GM18519 (cell line): ENCODE data around the gene ADGRD2.

ENCODE experiments used
- ATAC-seq: cut with Tn5 transposase; IDR thresholded peaks from one replicate; pipeline ENCODE4 v1.9.1; 2021; ENCODE audit warnings: mild to moderate bottlenecking, moderate library complexity; ENCODE audit not compliant: unreplicated experiment, low FRiP score

The ADGRD2 gene

DNA sequence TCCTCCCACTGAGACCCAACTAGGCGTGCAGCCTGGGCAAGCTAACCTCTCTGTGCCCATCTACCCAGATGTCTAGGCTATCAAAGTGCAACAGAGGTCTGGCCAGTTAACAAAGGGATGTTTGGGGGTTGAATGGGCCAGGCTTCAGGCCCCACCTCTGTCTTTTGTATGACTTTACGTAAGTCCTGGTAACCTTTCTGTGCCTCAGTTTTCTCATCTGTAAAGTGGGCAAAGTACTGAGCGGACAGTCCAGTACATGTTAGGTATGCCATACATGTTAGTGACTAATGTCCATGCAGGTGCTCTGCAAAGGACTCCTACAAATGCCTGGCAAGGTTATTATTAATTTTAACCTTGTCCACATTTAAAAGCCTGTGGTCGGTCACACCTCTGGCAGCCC is 43.0 kb downstream of the ADGRD2 start:
- ATAC-seq, result no peak

DNA sequence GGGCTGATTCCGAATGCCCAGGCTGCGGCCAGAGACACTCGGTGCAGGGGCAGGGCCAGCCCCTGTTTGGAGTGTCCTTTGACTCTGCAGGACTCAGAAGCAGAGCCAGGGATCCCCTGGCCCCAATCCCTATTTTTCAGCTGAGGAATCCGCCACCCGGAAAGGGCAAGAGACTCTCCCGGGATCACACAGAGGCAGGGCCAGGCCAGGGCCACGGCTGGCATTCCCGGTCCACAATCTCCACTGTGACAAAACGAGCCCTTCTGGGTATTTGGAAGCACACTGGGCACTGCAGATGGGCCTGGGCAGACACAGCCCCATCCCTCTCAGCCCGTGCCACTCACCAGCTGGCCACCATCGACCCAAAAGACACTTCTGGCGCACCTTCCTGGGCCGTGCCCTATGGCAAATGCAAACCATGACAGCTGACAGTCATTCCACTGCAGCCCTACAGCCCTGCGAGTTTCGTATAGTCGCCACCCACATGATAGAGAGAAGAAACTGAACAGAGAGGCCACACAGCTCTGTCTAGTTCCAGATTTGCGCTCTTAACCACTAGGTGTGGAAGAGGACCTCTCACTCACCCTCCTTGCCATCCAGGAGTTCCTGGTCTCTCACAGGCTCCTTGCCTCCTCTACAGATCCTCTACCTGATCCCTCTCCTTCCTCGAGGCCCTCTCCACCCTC is 43.7 kb downstream of the ADGRD2 start:
- no peak for ATAC-seq

DNA sequence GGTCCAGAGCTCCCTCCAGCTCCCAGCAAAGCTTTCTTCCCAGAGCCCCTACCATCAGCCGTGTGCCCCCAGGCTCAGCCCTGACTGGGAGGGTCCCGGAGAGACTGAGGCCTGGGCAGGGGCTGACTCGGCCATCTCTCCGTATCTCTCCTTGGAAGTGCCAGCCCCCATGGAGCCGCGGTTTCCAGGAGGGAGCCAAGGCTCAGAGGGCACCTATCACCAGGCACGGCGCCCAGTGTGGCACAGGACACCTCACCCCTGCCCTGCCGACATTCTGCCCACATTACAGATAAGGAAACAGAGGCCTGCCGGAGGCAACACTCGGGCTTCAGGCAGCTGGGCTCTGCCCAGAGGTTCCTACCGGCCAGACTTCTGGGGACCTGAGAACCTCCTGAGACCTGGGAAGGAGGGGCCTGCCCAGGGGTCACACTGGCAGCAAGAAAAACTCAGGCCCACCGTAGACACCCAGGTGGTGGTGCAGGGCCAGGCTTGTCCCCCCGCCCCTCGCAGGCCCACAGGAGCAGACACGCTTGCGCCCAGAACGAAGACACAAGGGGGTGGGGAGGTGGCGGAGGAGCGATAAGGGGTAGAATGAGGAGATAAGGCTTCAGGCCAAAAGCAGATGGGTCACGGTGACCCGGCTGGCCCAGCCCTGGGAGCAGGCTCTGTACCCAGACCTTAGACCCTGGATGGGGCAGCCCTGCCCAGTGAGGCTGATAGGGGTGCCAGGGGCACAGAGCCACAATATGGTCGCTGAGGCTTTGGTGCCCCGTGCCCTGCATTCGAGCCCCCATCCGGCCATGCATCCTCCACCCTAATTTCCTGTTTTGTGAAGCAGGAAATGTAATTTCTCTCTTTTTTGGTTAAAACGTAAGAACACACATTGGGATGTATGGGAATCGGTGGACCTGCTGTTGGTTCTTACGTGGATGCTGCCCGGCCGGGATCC is 45.1 kb downstream of the ADGRD2 start:
- no peak for ATAC-seq

DNA sequence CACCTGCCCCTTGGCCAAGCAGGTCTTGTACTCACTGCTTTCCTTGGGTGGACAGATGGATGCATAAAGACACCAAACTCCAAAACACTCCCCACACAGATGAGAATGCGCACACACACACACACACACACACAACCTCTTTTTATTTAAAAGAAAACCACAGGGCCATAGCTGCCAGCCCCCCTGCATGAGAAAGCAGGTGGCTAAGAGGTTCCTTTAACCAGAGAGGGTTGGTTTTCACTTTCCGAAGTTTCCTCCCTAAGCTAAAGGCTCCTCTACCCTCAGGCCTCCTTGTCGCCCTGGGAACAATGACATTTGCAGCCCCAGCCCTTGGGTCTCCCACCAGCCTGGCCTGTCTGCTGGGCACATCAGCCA is 45.8 kb downstream of the ADGRD2 start:
- ATAC-seq, result no peak

DNA sequence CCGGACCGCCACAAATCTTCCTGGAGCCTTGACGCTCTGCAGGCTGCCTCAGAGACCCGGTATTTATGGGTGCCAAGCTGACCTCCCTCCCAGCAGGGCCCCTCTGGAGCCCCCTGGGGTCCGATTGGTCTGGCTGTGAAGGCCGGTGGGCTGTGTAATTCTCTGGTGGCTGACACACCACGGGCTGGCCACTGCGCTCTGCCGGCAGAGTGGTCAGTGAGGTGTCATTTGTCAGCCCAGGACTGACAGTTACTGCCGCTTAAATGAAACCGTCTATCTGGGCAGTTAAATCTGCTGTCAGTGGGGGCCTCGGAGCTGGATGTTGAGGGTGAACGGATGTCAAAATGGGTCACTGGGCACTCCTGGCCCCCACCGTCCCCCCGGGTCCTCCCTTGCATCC is 46.2 kb downstream of the ADGRD2 start:
- ATAC-seq, result no peak

DNA sequence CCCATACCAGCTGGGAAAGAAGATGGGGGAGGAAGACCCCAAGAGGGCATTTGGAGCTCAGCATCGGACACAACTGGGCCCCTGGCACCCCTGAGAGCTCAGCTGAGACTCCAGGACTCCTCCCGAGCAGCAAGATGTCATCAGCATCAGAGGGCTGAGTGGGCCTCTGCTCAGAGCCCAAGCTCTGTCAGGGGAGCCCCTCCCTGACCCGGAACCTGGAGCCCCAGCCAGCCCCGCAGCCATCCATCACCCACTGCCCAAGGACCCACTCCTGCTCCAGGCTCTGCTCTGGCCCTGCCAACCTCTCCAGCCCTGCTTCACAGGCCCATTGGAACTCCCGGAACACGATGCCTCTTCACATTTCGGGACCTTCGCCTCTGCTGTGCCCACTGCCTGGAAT is 47.2 kb downstream of the ADGRD2 start:
- no peak for ATAC-seq

DNA sequence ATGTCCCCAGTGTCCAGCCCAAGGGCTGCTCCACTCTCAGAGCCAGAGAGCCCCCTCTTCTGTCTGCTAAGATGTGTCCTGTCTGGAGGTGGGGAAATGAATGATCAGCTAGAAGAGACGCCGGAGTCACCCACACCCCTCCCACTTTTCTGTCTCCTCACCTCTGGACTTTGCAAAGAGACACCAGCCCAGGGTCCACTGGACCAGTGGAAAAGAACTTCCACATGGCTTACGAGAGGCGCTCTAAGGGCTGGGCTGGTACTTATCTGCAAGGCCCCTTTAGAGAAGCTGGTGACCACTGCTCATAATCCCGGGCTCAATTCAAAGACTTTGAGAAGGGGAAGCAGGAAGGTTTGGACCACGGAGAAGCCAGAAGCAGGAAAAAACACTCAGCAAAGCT is 47.8 kb downstream of the ADGRD2 start:
- no peak for ATAC-seq

DNA sequence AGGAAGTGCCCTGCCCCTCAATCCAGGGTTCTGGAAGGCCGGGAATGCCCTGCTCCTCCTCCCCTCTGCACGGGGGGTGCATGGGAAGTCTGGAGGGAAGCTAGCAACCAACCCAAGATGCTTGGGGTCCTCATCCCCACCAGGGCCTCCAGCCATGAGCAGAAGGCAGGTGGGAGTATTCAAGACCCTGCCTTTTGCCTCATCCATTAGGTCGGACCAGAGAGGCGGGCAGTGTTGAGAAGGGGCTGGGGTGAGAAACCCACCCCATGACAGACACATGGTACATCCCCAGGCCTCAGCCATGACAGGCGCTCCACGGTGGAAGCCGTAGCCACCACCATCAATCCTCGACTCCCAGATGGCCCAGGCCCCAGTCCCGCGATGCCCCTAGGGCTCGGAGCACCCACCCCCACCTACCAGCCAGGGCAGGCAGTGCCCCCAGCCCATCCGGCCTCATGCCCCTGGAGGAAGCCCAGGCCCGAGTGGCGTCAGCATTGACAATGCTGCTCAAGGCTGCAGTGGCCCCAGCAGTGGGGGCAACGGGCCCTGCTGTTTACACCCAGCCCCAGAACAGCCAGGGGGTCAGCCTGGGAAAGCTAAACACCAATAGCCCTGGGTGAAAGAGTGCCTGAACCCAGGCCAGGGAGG is 48.4 kb downstream of the ADGRD2 start:
- ATAC-seq, result no peak

DNA sequence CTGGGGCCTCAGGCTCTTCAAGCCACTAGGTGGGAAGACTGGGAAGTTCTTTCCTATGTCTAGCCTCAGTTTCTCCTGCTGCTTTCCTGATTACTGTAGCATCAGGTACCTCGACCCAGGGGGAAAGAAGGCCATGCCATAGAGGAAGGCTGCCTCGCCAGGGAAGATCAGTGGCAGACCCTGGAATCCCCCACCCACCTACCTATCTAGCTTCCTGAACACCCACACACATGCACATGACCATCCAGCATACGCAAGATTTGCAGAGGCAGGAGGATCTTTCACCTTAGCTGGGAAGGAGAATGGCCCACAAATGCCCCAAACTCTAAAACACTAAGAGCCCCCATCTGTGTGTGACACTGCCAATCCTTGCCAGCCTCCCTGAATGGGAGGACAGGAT is 49.0 kb downstream of the ADGRD2 start:
- ATAC-seq, result no peak

DNA sequence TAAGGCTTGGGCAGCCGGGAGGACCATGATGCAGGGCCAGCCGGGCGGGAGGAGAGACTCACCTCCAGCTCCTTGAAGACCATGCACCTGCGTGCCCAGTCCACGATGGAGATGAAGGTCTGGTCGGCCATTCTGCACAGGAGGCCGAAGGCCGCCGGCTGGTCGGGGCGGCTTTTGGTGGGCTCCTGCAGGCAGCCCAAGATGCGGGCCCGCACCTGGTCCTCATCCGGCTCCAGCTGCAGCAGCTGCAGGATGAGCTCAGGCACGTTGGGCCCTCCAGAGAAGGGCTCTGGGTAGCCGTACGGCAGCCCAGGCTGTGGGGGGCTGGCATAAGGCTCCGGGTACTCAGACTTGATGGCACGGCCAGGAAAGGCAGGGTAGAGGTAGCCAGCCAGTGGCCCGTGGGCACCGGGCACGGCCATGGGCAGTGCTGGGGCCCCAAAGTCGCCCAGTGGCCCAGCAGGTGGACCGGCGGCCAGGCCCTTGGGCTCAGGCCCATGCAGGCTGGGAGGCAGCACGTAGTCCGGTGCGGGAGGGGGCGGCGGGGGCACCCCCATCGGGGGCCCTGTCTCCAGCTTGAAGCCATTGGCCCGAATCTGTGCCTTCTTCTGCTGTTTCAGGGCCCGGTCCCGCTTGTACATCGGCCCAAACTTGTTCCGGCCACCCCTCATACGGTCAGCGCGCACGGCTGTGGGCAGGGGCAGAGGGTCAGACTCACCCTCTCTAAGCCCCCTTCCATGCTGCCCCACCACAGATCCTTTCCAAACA is 50.0 kb downstream of the ADGRD2 start:
- ATAC-seq, result no peak

DNA sequence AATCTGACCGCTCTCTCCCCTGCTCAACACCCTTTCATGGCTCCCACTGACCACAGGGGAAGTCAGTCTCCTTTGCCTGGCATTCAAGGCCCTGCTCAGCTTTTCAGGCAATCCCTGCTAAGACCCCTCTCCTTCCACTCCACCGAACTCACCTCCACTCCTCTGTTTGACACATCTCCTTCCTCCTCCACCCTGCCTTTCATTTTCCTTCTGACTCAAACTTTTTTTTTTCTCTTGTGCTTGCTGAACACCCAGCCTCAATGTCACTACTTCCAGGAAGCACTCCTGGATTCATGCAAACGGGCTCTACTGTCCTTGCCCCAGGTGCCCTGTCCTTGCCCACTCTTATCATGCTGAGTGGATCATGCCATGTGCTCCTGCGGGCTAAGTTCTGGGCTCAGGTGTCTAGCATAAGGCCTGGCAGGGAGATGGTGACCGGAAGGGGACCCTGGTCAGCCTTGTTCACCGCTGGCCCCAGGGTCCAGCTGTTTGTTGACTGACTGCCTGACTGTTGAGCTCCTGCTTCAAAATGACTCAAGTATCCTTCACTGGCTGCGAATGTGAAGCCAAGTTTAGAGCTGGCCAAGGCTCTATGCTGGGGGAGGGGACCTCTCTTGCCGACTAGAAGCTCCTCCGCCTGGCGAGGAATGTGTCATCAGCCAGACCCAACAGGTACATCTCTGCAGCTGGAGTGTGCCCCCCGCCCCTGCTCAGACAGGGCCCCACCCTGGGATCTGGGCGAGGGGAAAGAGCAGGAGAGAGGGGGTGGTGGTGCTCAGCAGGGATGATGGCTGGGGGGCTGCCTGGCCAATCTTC is 50.8 kb downstream of the ADGRD2 start:
- ATAC-seq, result no peak

DNA sequence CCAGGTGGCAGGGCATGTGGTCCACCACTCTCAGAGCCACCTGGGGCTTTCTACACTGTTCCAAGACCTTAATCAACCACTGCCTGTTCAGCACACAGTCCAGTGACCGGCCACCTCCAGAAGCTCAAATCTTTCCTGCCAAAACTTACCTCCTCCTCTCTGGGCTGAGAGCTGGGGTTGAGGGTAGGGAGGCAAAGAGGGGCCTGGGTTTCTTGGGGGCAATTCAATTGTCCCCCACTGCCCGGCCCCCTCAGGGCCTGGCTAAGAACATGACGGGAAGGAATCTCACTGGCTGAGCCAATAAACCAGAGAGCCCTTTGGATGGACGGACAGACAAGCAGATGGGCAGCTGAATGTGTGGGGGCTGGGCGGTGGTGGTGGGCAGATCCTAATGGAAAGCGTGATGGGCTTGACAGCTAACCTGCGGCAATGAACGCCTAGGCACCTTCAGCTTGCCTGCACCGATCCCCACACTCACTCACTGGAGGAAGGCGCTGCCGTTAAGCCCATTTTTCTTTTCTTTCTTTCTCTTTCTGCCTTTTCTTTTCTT is 51.6 kb downstream of the ADGRD2 start:
- ATAC-seq, result no peak

DNA sequence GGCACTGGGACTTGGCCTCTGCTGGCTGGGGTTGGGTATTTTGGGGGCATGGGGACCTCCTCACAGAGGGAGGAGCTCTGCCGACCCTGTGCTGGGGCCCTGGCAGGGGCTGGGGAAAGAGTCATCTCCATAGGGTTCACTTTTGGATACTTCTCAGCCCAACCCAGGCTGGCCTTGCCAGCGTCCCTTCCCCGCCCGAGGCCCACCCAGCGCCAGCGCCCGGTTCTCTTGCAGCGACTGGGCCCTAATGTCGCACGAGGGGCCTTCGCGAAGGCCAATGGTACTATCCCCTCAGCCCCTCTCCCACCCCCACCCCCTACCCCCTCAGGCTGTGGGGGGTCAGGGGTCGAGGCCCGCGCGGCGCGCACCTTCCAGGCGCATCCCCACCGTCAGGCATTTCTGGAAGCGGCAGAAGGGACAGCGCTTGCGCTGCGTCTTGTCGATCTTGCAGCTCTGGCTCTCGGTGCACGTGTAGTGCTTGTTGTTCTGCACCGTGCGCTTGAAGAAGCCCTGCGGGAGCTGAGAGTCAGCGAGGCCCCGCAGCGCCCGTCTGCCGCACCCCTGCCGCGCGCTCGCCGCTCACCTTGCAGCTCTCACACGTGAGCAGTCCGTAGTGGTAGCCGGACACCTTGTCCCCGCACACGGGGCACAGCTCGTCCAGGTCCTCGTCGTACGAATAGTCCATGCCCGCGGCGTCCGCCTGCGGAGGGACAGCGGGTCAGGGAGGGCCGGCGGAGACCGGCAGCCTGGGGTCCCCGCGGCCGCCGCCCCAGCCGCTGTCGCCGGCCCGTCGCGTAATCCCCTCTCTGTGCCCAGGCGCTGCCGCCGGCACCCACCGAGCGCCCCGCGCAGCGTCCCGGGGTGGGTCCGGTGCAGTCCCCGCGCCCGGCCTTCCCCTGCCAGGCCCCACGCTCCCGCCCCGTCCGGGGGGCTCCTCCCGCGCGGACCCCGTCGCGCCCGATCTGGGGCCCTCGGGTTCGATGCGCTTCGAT is 52.8 kb downstream of the ADGRD2 start:
- no peak for ATAC-seq

DNA sequence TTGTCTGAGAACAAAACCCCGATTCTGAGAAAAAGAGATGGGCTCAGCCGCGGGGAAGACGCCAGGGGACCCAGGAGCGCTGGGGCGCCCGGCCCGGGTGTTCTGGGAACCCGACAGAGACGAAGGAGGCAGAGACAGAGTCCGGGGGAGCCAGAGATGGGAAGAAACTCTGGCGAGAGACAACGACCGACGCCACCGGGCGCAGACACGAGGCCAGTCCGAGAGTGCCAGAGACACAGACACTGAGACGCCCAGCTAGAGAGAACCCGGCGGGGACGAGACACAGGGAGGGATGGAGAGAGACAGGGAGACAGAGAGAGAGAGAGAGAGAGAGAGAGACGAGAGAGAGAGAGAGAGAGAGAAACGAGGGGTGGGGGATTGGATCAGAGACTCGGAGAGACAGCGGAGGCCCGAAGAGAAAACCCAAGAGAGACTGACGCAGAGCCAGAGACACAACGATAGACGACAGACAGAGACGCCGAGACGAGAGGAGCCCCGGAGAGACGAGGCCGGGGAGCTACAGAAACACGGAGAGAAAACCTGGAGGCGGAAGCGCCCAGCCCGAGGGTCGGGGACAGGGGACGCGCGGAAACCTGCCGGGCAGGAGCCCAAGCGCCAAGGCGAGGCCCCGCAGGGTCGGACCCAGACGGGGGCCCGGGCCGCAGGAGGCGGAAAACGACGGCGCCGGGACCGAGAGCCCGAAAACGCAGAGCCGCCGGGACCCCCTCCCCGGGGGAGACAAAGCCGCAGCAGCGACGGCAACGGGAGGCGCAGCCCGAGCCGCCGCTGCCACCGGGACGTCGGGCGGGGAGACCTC is 53.7 kb downstream of the ADGRD2 start:
- no peak for ATAC-seq

DNA sequence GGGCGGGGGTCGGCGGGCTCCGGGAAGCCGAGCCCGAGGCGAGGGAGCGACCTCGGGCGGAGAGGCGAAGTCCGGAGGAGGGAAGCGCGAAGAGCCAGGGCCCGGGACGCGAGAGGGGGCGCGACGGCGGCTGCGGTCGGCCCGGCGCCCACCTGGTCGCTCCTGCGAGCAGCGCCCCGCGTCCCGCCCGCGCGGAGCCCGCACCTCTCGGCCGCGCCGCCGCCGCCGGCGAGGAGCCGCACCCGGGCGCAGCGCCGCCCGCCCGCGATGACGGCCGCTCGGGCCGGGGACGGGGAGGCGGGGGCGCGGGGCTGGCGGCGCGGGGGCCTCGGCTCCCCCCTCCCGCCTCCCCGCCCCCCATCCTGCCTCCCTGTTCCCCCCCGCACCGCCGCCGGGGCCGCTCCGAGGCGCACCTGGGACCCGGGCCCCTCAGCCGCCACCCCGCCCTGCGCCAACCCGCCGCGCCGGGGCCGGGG is 54.3 kb downstream of the ADGRD2 start:
- ATAC-seq, result no peak

DNA sequence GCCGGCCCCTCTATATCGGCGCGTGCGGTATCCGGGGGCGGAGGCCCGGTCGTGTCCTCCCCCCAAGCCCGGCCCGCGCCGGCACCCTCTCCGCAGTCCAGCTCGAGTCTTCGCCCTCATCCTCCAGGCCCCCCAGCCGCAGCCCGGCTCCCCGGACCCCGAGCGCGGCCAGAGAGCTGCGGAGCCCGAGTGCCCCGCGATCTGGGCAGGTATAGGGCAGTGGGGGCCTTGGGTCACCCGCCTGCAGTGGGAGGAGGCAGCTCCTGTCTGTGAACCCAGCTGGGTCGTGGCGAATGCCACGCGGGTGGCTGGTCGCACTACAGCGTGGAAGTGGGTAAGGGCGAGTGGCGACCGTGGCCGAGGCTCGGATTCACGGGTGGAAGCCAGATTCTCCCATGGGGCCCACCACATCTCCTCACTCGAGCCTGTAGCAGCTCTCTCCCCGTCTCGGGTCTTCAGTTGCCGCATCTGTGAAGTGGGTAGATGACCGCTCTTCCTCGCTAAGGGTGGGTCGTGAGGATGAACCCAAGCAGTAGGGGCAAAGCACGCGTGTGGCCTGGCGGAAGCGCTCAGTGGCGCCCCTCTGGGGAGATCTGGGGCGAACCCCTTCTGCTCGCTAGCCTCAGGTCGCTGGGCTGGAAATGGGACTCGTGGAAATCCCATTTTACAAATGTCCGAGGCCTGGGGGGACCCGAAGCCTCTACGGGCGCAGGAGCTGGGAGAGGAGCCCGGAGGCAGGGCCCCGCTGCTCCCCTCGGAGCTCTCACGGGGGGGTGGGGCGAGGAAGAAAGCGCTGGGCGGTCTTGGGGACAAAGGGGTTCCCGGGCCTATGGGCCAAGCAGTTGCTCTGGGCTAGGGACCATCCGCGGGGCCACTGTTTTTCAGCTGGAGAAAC is 55.0 kb downstream of the ADGRD2 start:
- ATAC-seq, result no peak
